OCI-LY7 (cell line): ENCODE measurements around the gene SLC35D3. TPM values are rescaled to one million over a fixed set of nuclear protein-coding genes. Genes with fewer than 3 reads are reported as not detected.

ENCODE experiments used
- BruUV-seq: library from RNA; stranded (reverse); fragments of 400-500 nt; replicated peaks from 2 replicates; lab custom pipeline; 2021; lab: Mats Ljungman, UMichigan
- CTCF ChIA-PET: fragments of 300-600 bp; sonication (Branson Sonifier 250); formaldehyde crosslinking; loops from one replicate; lab custom pipeline; 2022; ENCODE audit warnings: antibody characterized with exemption; ENCODE audit not compliant: unreplicated experiment; lab: Charles Lee
- POLR2A ChIA-PET: fragments of 300-600 bp; sonication (Branson Sonifier 250); formaldehyde crosslinking; loops from one replicate; lab custom pipeline; 2022; ENCODE audit warnings: antibody characterized with exemption; lab: Charles Lee
- DNase-seq: peaks from one replicate; pipeline ENCODE4 v3.0.0-alpha.2; 2015; ENCODE audit warnings: low spot score
- H2AFZ ChIP-seq: fragments of 200-600 bp; sonication (generic), shearing (Covaris generic); 2 replicates; pipeline ENCODE4 v1.6.1; 2014; ENCODE audit warnings: mild to moderate bottlenecking, antibody characterized with exemption, low read length, moderate library complexity
- H3K27ac ChIP-seq: fragments of 200-600 bp; sonication (generic); 2 replicates; pipeline ENCODE4 v1.5.1; 2014; ENCODE audit warnings: mixed run types, low read depth, mild to moderate bottlenecking, moderate library complexity, low read length, inconsistent platforms; ENCODE audit not compliant: poor library complexity, severe bottlenecking
- H3K36me3 ChIP-seq: fragments of 200-600 bp; sonication (generic); 2 replicates; pipeline ENCODE4 v1.6.1; 2014; ENCODE audit warnings: mild to moderate bottlenecking, antibody characterized with exemption, low read length, moderate library complexity, mixed read lengths; ENCODE audit not compliant: insufficient read depth
- H3K4me1 ChIP-seq: fragments of 200-600 bp; sonication (generic); 2 replicates; pipeline ENCODE4 v1.5.1; 2014; ENCODE audit warnings: mild to moderate bottlenecking, low read length; ENCODE audit not compliant: insufficient read depth, poor library complexity, severe bottlenecking
- H3K4me2 ChIP-seq: fragments of 200-600 bp; sonication (generic); 2 replicates; pipeline ENCODE4 v1.6.1; 2014; ENCODE audit warnings: mild to moderate bottlenecking, low read length
- H3K4me3 ChIP-seq: fragments of 200-600 bp; sonication (generic); 2 replicates; pipeline ENCODE4 v1.5.1; 2014; ENCODE audit warnings: mild to moderate bottlenecking, low read depth, low read length; ENCODE audit not compliant: poor library complexity, severe bottlenecking
- H3K79me2 ChIP-seq: fragments of 200-600 bp; sonication (generic); 2 replicates; pipeline ENCODE4 v1.6.1; 2016; ENCODE audit warnings: low read depth, mild to moderate bottlenecking, low read length, moderate library complexity, mixed read lengths; ENCODE audit not compliant: insufficient read depth
- H3K9me2 ChIP-seq: fragments of 200-600 bp; sonication (generic); 2 replicates; pipeline ENCODE4 v1.6.1; 2016; ENCODE audit warnings: mild to moderate bottlenecking, low read length, mixed read lengths; ENCODE audit not compliant: insufficient read depth
- H3K9me3 ChIP-seq: fragments of 200-600 bp; sonication (generic); 2 replicates; pipeline ENCODE4 v1.6.1; 2014; ENCODE audit warnings: mild to moderate bottlenecking, mixed run types, low read length, mixed read lengths
- H4K20me1 ChIP-seq: fragments of 200-600 bp; sonication (generic); 2 replicates; pipeline ENCODE4 v1.6.1; 2014; ENCODE audit warnings: mild to moderate bottlenecking, antibody characterized with exemption, low read length, moderate library complexity, mixed read lengths; ENCODE audit not compliant: insufficient read depth
- EZH2phosphoT487 ChIP-seq: fragments of 200-600 bp; sonication (generic); IDR thresholded peaks from 2 replicates; pipeline ENCODE4 v1.6.1; 2018; ENCODE audit warnings: low read depth, borderline replicate concordance, mild to moderate bottlenecking, mixed run types, antibody characterized with exemption, low read length, moderate library complexity, mixed read lengths
- intact Hi-C: fragments of 100-400 bp; cut with micrococcal nuclease; formaldehyde crosslinking; loops from one replicate; pipeline ENCODE4 v1.10.0; 2022; ENCODE audit not compliant: unreplicated experiment
- total RNA-seq, 2 experiments: library from RNA; depleted of rRNA in 1 of 2; stranded (reverse); fragments of >200 nt in 1 of 2; shearing (Covaris generic) in 1 of 2; gene quantifications; 2 replicates each; pipeline ENCODE4 v1.2.3, GENCODE V29; 2014 to 2022
- TF ChIP-seq, protein P1 (sequence below): fragments of 200-600 bp; sonication (generic); conservative IDR thresholded peaks from 2 replicates; pipeline ENCODE4 v1.5.1; 2014; ENCODE audit warnings: mild to moderate bottlenecking, antibody characterized with exemption, low read length, moderate library complexity, mixed read lengths

SLC35D3 gene
- total RNA-seq, 2 experiments from 2014 or later: not detected

DNA sequence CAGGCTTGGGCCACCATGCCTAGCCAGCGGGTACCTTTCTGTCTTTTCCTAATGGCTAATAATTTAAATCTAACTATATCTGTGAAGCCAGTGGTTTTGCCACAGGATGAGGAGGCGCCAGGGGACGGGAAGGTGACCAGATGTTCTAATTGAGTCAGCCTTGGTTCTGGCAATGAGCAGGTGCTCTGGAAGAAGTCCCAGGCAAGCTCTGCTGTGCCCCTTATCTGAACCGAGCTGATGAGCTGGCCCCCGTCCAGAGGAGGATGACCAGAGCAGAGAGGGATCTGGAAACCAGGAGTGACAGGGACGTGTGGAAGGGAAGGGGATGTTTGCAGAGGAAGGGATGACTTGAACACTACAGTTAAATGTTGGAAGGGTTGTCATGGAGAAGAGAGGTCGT is 46.7 kb downstream of the SLC35D3 start:
- intact Hi-C loops: loop anchor here (2.0 to 5.0 kb wide), 2 partner anchors 343 to 670 kb away; no protein-coding TSS in a partner anchor
- ChIA-PET CTCF (interaction anchor here (0.9 kb wide), 1 partner anchor 20 kb away, joined by 6 read pairs; no protein-coding TSS in a partner anchor), POLR2A (no interaction called here)
- Histone ChIP-seq H3K27ac (no peak overlapping the region), H3K9me3 (no peaks in the 10 kb centered on the region), H3K4me3 (no peak overlapping the region), H3K9me2 (no peaks in the 10 kb centered on the region), H3K4me1 (no peaks in the 10 kb centered on the region), H4K20me1 (no peaks in the 10 kb centered on the region), H3K79me2 (no peaks in the 10 kb centered on the region), H3K36me3 (no peaks in the 10 kb centered on the region), H3K4me2 (no peak overlapping the region), H2AFZ (no peak overlapping the region)
- no peak for TF ChIP-seq EZH2phosphoT487
- TF ChIP-seq, protein P1, sequence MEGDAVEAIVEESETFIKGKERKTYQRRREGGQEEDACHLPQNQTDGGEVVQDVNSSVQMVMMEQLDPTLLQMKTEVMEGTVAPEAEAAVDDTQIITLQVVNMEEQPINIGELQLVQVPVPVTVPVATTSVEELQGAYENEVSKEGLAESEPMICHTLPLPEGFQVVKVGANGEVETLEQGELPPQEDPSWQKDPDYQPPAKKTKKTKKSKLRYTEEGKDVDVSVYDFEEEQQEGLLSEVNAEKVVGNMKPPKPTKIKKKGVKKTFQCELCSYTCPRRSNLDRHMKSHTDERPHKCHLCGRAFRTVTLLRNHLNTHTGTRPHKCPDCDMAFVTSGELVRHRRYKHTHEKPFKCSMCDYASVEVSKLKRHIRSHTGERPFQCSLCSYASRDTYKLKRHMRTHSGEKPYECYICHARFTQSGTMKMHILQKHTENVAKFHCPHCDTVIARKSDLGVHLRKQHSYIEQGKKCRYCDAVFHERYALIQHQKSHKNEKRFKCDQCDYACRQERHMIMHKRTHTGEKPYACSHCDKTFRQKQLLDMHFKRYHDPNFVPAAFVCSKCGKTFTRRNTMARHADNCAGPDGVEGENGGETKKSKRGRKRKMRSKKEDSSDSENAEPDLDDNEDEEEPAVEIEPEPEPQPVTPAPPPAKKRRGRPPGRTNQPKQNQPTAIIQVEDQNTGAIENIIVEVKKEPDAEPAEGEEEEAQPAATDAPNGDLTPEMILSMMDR: no peak
- no TSS peak for BruUV-seq
- no peak for DNase-seq

DNA sequence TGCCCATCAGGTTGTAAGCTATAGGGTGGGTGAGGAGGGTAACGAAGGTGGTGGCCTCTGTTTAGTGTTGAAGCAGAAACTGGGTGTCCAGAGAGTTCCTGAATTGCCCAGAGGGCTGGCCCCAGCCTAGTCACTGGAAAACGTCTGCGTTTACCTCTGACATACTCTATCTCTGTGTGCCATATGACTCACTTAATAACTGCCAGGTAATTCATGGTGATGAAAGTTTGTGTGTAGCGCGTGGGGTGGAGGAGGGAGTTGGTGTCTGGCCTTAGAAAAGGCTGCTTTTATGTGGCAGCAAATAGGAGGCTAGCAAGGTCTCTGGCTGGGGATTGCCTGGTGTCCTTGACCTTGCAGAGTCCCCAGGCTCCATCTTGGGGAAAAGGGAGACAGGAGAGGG is 47.3 kb downstream of the SLC35D3 start:
- ChIA-PET POLR2A (no interaction called here), CTCF (interaction anchor here (0.9 kb wide), 1 partner anchor 20 kb away, joined by 6 read pairs; no protein-coding TSS in a partner anchor)
- Histone ChIP-seq H4K20me1 (no peaks in the 10 kb centered on the region), H3K4me1 (no peaks in the 10 kb centered on the region), H3K9me2 (no peaks in the 10 kb centered on the region), H2AFZ (no peak overlapping the region), H3K4me2 (no peak overlapping the region), H3K79me2 (no peaks in the 10 kb centered on the region), H3K9me3 (no peaks in the 10 kb centered on the region), H3K4me3 (no peak overlapping the region), H3K36me3 (no peaks in the 10 kb centered on the region), H3K27ac (no peak overlapping the region)
- DNase-seq: no peak
- TF ChIP-seq EZH2phosphoT487: no peak
- TF ChIP-seq, protein P1: no peak
- no TSS peak for BruUV-seq
- intact Hi-C loops: loop anchor here (2.0 to 5.0 kb wide), 2 partner anchors 343 to 669 kb away; no protein-coding TSS in a partner anchor

DNA sequence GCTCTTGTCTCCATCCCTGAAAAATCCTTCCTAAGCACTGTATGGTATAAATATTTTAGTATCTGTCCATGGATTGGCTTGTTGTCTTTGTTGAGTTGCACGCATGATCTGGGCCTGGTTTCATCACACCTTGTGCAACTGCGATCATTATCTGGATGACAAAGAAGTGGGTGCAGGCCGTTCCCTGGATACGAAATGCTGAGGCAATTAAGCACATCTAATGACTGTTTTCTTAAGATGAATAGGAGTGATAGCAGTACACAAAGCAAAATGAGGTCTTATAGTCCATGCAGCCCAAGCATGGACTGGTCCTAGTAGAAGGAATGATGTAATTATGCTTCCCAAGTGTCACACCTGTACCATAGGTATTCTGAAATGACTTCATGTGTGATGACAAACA is 47.8 kb downstream of the SLC35D3 start:
- Histone ChIP-seq H3K4me3 (no peak overlapping the region), H2AFZ (no peak overlapping the region), H3K79me2 (no peaks in the 10 kb centered on the region), H3K4me1 (no peaks in the 10 kb centered on the region), H3K4me2 (no peak overlapping the region), H3K27ac (no peak overlapping the region), H3K36me3 (no peaks in the 10 kb centered on the region), H4K20me1 (no peaks in the 10 kb centered on the region), H3K9me2 (no peaks in the 10 kb centered on the region), H3K9me3 (no peaks in the 10 kb centered on the region)
- intact Hi-C loops: loop anchor here (2.0 to 5.0 kb wide), 2 partner anchors 342 to 669 kb away; no protein-coding TSS in a partner anchor
- DNase-seq: no peak
- TF ChIP-seq EZH2phosphoT487: no peak
- TF ChIP-seq, protein P1: no peak
- CTCF ChIA-PET: no interaction called here
- BruUV-seq: no TSS peak
- POLR2A ChIA-PET: interaction anchor here (0.5 to 0.6 kb wide), 2 partner anchors 327 to 455 kb away, joined by 3 to 5 read pairs; no protein-coding TSS in a partner anchor
